HepG2 (cell line): Measurements from ENCODE around the gene CKLF. TPM values are rescaled to one million over a fixed set of nuclear protein-coding genes. Genes with fewer than 3 reads are reported as not detected.

Source experiments
- EZH2 ChIP-seq: conservative IDR thresholded peaks from 2 replicates; pipeline ENCODE4 v1.6.1; 2012; ENCODE audit warnings: mild to moderate bottlenecking, low read depth, low read length, moderate library complexity
- IRF2 ChIP-seq: IDR thresholded peaks from 2 replicates; pipeline ENCODE4 v1.6.1; 2018; ENCODE audit warnings: missing genetic modification reagents, missing compliant biosample characterization
- PRDM4 ChIP-seq: sonication (generic); formaldehyde crosslinking; IDR thresholded peaks from 2 replicates; pipeline ENCODE4 v1.9.0; 2021; ENCODE audit warnings: missing genetic modification reagents, borderline replicate concordance
- REPIN1 ChIP-seq: sonication (generic); formaldehyde crosslinking; IDR thresholded peaks from 2 replicates; pipeline ENCODE4 v1.8.0; 2022; ENCODE audit warnings: missing genetic modification reagents, low read depth, mild to moderate bottlenecking, borderline replicate concordance
- SMYD3 ChIP-seq: sonication (generic); formaldehyde crosslinking; IDR thresholded peaks from 2 replicates; pipeline ENCODE4 v1.8.1; 2023; ENCODE audit warnings: mild to moderate bottlenecking, missing genetic modification reagents
- SNAI1 ChIP-seq: sonication (generic); formaldehyde crosslinking; IDR thresholded peaks from 2 replicates; pipeline ENCODE4 v1.5.0; 2020; ENCODE audit warnings: mild to moderate bottlenecking, missing genetic modification reagents, borderline replicate concordance
- STAG1 ChIP-seq: sonication (generic); formaldehyde crosslinking; IDR thresholded peaks from 2 replicates; pipeline ENCODE4 v1.4.0; 2020; ENCODE audit warnings: missing genetic modification reagents
- XBP1 ChIP-seq: sonication (generic); formaldehyde crosslinking; IDR thresholded peaks from 2 replicates; pipeline ENCODE4 v1.5.0; 2020; ENCODE audit warnings: missing genetic modification reagents
- ZFP36 ChIP-seq: fragments of 150-350 bp; IDR thresholded peaks from 2 replicates; pipeline ENCODE4 v1.6.1; 2018; ENCODE audit warnings: borderline replicate concordance, low read length, low read depth; ENCODE audit not compliant: partially characterized antibody
- ZNF205 ChIP-seq: IDR thresholded peaks from 2 replicates; pipeline ENCODE4 v1.6.1; 2018; ENCODE audit warnings: missing biosample characterization, missing genetic modification reagents
- ZNF264 ChIP-seq: sonication (generic); formaldehyde crosslinking; IDR thresholded peaks from 2 replicates; pipeline ENCODE4 v1.4.0; 2020; ENCODE audit warnings: missing genetic modification reagents
- ZNF280B ChIP-seq: sonication (generic); formaldehyde crosslinking; IDR thresholded peaks from 2 replicates; pipeline ENCODE4 v1.5.0; 2020; ENCODE audit warnings: missing genetic modification reagents, mild to moderate bottlenecking, borderline replicate concordance
- ZNF331 ChIP-seq: sonication (generic); formaldehyde crosslinking; IDR thresholded peaks from 2 replicates; pipeline ENCODE4 v1.4.0; 2020; ENCODE audit warnings: missing genetic modification reagents
- ZNF580 ChIP-seq: IDR thresholded peaks from 2 replicates; pipeline ENCODE4 v1.6.1; 2016; ENCODE audit warnings: low read depth, borderline replicate concordance
- polyA plus RNA-seq, 8 experiments: library from polyadenylated mRNA; depleted of rRNA in 3 of 8; stranded (reverse) in 7 of 8; unstranded in 1 of 8; fragments of >200 nt; fragmentation: Illumina TruSeq in 4 of 8; extraction: Trizol in 4 of 8; gene quantifications; 2 replicates each; pipeline versions ENCODE4 v1.2.1 to v1.2.3, GENCODE V29; 2011 to 2016; ENCODE audit warnings: low read depth in 4 of 8, missing spikeins in 1 of 8, mixed read lengths in 1 of 8; ENCODE audit not compliant: insufficient read depth in 1 of 8
- total RNA-seq, 5 experiments: library from RNA; depleted of rRNA; stranded (reverse); fragments of >200 nt; fragmentation: Illumina TruSeq; extraction: Trizol; gene quantifications; 2 replicates each; pipeline ENCODE4 v1.2.3, GENCODE V29; 2016; ENCODE audit warnings: low read depth in 1 of 5
- TF ChIP-seq, protein P1 (sequence below): sonication (generic); formaldehyde crosslinking; IDR thresholded peaks from 2 replicates; pipeline ENCODE4 v1.8.0; 2022; ENCODE audit warnings: missing genetic modification reagents, mild to moderate bottlenecking, moderate library complexity, borderline replicate concordance
- TF ChIP-seq, protein P2 (sequence below): sonication (generic); formaldehyde crosslinking; IDR thresholded peaks from 2 replicates; pipeline ENCODE4 v1.4.0; 2020; ENCODE audit warnings: missing genetic modification reagents
- TF ChIP-seq, protein P3 (sequence below): IDR thresholded peaks from 2 replicates; pipeline ENCODE4 v1.6.1; 2018; ENCODE audit warnings: missing genetic modification reagents, mild to moderate bottlenecking, missing compliant biosample characterization

The CKLF gene
- total and polyA plus RNA-seq, 2 of the 13 experiments (the other 11 are each of a cell fraction or from before 2014, with no cell fraction given): 120 to 167 TPM

DNA sequence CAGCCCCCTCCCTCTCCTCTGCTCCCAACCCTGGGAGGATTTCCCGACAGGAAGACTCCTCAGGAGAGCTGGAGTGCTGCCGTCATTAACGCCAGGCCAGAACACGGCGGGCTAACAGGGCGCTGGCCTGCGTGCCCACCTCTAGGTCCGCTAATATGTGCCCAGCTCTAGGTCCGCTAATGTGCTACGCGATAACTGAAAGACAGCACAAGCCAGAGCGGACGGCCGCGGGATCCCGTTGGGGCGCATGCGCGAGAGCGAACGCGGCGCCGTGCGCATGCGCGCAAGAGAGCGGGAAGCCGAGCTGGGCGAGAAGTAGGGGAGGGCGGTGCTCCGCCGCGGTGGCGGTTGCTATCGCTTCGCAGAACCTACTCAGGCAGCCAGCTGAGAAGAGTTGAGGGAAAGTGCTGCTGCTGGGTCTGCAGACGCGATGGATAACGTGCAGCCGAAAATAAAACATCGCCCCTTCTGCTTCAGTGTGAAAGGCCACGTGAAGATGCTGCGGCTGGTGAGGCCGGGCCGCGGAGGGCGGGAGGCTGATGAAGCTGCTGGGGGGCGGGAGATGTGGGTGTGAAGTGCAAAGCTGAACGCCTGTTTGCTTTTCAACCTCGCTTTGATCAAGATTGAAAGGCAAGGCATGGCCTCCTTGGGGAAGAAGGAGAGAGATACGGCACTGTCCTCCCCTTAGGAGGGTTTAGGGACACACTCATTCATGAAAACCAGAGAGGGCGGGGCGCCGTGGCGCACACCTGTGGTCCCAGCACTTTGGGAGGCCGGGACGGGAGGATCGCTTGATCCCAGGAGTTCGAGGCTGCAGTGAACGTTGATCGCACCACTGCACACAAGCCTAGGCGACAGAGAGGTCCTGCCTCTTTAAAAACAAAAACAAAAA lies at the start of gene CKLF (continued):
- TF ChIP-seq, protein P1, sequence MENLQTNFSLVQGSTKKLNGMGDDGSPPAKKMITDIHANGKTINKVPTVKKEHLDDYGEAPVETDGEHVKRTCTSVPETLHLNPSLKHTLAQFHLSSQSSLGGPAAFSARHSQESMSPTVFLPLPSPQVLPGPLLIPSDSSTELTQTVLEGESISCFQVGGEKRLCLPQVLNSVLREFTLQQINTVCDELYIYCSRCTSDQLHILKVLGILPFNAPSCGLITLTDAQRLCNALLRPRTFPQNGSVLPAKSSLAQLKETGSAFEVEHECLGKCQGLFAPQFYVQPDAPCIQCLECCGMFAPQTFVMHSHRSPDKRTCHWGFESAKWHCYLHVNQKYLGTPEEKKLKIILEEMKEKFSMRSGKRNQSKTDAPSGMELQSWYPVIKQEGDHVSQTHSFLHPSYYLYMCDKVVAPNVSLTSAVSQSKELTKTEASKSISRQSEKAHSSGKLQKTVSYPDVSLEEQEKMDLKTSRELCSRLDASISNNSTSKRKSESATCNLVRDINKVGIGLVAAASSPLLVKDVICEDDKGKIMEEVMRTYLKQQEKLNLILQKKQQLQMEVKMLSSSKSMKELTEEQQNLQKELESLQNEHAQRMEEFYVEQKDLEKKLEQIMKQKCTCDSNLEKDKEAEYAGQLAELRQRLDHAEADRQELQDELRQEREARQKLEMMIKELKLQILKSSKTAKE: peak; percentile 88; the same call in 1 of the 2 replicates
- TF ChIP-seq ZNF580 (CRISPR knock-in tag) (peak; percentile 94; the same call in 1 of the 2 replicates), ZNF264 (CRISPR knock-in tag) (peak; percentile 87), EZH2 (no peak), SMYD3 (CRISPR knock-in tag) (peak; percentile 99), IRF2 (CRISPR knock-in tag) (peak; percentile 87), STAG1 (CRISPR knock-in tag) (no peak; the same call in 1 of the 2 replicates), ZNF280B (CRISPR knock-in tag) (peak; percentile 100), XBP1 (CRISPR knock-in tag) (peak; percentile 85), ZFP36 (no peak), ZNF205 (peak; percentile 88), PRDM4 (peak; percentile 83; the same call in 1 of the 2 replicates), REPIN1 (CRISPR knock-in tag) (peak; percentile 91; the same call in 1 of the 2 replicates), SNAI1 (peak; percentile 99), ZNF331 (CRISPR knock-in tag) (peak; percentile 93)
- TF ChIP-seq, protein P2, sequence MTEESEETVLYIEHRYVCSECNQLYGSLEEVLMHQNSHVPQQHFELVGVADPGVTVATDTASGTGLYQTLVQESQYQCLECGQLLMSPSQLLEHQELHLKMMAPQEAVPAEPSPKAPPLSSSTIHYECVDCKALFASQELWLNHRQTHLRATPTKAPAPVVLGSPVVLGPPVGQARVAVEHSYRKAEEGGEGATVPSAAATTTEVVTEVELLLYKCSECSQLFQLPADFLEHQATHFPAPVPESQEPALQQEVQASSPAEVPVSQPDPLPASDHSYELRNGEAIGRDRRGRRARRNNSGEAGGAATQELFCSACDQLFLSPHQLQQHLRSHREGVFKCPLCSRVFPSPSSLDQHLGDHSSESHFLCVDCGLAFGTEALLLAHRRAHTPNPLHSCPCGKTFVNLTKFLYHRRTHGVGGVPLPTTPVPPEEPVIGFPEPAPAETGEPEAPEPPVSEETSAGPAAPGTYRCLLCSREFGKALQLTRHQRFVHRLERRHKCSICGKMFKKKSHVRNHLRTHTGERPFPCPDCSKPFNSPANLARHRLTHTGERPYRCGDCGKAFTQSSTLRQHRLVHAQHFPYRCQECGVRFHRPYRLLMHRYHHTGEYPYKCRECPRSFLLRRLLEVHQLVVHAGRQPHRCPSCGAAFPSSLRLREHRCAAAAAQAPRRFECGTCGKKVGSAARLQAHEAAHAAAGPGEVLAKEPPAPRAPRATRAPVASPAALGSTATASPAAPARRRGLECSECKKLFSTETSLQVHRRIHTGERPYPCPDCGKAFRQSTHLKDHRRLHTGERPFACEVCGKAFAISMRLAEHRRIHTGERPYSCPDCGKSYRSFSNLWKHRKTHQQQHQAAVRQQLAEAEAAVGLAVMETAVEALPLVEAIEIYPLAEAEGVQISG (CRISPR knock-in tag): peak; percentile 93
- TF ChIP-seq, protein P3, sequence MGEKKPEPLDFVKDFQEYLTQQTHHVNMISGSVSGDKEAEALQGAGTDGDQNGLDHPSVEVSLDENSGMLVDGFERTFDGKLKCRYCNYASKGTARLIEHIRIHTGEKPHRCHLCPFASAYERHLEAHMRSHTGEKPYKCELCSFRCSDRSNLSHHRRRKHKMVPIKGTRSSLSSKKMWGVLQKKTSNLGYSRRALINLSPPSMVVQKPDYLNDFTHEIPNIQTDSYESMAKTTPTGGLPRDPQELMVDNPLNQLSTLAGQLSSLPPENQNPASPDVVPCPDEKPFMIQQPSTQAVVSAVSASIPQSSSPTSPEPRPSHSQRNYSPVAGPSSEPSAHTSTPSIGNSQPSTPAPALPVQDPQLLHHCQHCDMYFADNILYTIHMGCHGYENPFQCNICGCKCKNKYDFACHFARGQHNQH: peak; percentile 93
